Retinal pigment epithelial cell (primary cell): Measurements from ENCODE around the gene PLXNC1.

Experiments
- DNase-seq: peaks from one replicate; pipeline ENCODE4 v3.0.0-alpha.2; 2010; ENCODE audit warnings: low read depth
- H3K4me3 ChIP-seq: 2 replicates; pipeline ENCODE4 v1.5.1; 2011; ENCODE audit warnings: mild to moderate bottlenecking, low read length, control low read depth, moderate library complexity
- CTCF ChIP-seq: conservative IDR thresholded peaks from 2 replicates; pipeline ENCODE4 v1.5.1; 2011; ENCODE audit warnings: low read depth, low read length, control low read depth, inconsistent platforms

Gene PLXNC1

DNA sequence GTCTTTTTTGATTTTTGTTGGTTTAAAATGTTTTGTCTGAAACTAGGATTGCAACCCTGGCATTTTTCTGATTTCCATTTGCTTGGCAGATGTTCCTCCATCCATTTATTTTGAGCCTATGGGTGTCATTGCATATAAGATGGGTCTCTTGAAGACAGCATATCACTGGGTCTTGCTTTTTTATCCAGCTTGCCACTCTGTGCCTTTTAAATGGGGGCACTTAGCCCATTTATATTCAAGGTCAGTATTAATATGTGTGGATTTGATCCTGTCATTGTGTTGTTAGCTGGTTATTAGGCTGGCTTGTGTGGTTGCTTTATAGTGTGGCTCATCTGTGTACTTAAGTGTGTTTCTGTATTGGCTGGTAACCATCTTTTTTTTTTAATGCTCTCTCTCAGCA lies 171.7 kb downstream of the PLXNC1 start:
- no peak for DNase-seq
- no peak for TF ChIP-seq CTCF
- no peak overlapping the region for H3K4me3 ChIP-seq

GRCh38 chr12:94322346-94322745 lies 174.0 kb downstream of the PLXNC1 start:
- no peak overlapping the region for H3K4me3 ChIP-seq
- DNase-seq, result no peak
- TF ChIP-seq CTCF, result no peak

- DNase-seq, result no peak
- no peak overlapping the region for H3K4me3 ChIP-seq
- TF ChIP-seq CTCF, result no peak
Observed at GRCh38 chr12:94326234-94326633, 177.9 kb downstream of the PLXNC1 start.

- DNase-seq, result peak; percentile 11
- H3K4me3 ChIP-seq, result no peak overlapping the region
- no peak for TF ChIP-seq CTCF
Observed at GRCh38 chr12:94326727-94327126, 178.3 kb downstream of the PLXNC1 start.

DNA sequence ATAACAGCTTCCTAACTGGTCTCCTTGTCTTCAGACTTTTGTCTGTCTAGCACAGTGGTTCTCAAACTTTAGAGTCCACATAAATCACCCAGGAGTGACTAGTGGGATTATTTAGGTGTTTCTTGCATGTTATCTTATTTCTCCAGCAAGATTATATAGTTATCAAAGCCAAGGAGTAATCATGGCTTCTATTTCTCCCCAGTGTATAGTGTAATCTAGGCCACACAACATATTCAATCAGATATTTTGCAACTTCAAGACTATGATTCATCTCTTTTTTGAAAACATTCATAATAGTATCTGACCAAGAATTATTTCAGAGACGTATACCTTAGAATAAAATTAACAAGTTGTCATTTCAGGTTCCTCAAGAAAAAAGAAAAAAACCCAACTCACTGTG lies 179.4 kb downstream of the PLXNC1 start:
- no peak for DNase-seq
- no peak for TF ChIP-seq CTCF
- no peak overlapping the region for H3K4me3 ChIP-seq

- no peak overlapping the region for H3K4me3 ChIP-seq
- no peak for DNase-seq
- peak; percentile 9 for TF ChIP-seq CTCF
Observed at GRCh38 chr12:94329366-94329765, 181.0 kb downstream of the PLXNC1 start.

DNA sequence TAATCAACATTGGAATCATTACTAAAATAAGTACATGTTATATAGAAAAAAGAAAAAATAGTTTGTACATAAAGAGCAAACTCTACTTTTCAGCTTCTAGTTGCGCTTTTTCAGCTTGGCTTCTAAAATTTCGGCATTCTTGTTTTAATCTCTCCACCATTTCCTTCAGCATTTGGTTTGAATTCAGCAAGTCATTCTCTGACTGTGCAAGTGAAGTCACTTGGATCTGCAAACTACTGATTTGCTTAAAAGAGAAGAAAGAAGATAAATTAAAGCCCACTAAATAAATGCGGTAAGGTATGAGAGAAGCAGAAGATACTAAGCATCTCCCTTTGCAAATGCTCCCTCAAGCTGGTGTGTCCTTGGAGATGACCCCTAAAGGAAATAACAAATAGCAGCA lies 185.0 kb downstream of the PLXNC1 start:
- H3K4me3 ChIP-seq, result no peak overlapping the region
- no peak for TF ChIP-seq CTCF
- DNase-seq, result no peak
